Calu3 (cell line): ENCODE results near the gene TMIGD1. TPM values are rescaled to one million over a fixed set of nuclear protein-coding genes. Genes with fewer than 3 reads are reported as not detected.

ENCODE experiments used
- BruUV-seq: library from RNA; stranded (reverse); fragments of 400-500 nt; replicated peaks from 2 replicates; lab custom pipeline; 2021; lab: Mats Ljungman, UMichigan
- CTCF ChIA-PET: fragments of 300-600 bp; sonication (Branson Sonifier 250); formaldehyde crosslinking; loops from one replicate; lab custom pipeline; 2022; ENCODE audit warnings: antibody characterized with exemption; lab: Charles Lee
- DNase-seq: peaks from one replicate; pipeline ENCODE4 v3.0.0; 2022
- H3K27ac Mint-ChIP-seq: one replicate; pipeline ENCODE4 v1.8.0; 2022; ENCODE audit warnings: mixed read lengths; ENCODE audit not compliant: unreplicated experiment
- H3K27me3 Mint-ChIP-seq: one replicate; pipeline ENCODE4 v1.8.0; 2022; ENCODE audit warnings: mixed read lengths; ENCODE audit not compliant: unreplicated experiment
- H3K36me3 Mint-ChIP-seq: one replicate; pipeline ENCODE4 v1.8.0; 2022; ENCODE audit warnings: mild to moderate bottlenecking, moderate library complexity, mixed read lengths; ENCODE audit not compliant: insufficient read depth, unreplicated experiment
- H3K4me1 Mint-ChIP-seq: one replicate; pipeline ENCODE4 v1.8.0; 2022; ENCODE audit warnings: mild to moderate bottlenecking, low read depth, mixed read lengths; ENCODE audit not compliant: unreplicated experiment
- H3K4me3 Mint-ChIP-seq: one replicate; pipeline ENCODE4 v1.8.0; 2022; ENCODE audit warnings: mild to moderate bottlenecking, low read depth, moderate library complexity, mixed read lengths; ENCODE audit not compliant: unreplicated experiment
- H3K9me3 Mint-ChIP-seq: one replicate; pipeline ENCODE4 v1.8.0; 2022; ENCODE audit warnings: low read depth, mixed read lengths; ENCODE audit not compliant: unreplicated experiment
- CTCF ChIP-seq: fragments of 200-600 bp; IDR thresholded peaks from one replicate; pipeline ENCODE4 v1.8.0; 2022; ENCODE audit warnings: antibody characterized with exemption; ENCODE audit not compliant: unreplicated experiment
- intact Hi-C: fragments of 100-400 bp; cut with micrococcal nuclease; formaldehyde crosslinking; loops from one replicate; pipeline ENCODE4 v1.10.0; 2022; ENCODE audit not compliant: unreplicated experiment
- total RNA-seq: library from RNA; stranded (reverse); gene quantifications from 2 replicates; pipeline ENCODE4 v1.2.3, GENCODE V29; 2022

TMIGD1 gene
- total RNA-seq, 1 experiment from 2014 or later, result not detected

DNA sequence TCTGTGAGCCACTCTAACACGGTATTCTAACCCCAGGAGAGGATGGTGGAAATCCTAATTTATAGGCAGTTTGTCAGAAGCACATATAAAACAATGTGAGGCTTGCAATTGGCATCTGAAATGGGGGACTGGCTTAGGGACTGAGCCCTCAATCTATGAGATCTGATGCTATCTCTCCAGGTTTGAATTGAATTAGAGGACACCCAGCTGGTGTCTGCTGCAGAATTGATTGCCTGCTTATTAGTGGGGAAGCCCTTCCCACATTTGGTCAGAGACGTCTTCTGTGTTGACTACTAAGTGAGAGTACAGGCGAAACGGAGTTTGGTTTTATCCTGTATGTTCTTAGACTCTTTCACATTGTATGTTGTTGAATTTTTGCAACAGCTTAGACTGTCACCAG is 13.6 kb upstream of the TMIGD1 start:
- no peaks in the 10 kb centered on the region for H3K27me3 Mint-ChIP-seq
- intact Hi-C loops, result loop anchor here (10.0 kb wide), 1 partner anchor 87 kb away; no protein-coding TSS in a partner anchor
- no peaks in the 10 kb centered on the region for H3K36me3 Mint-ChIP-seq
- no peak for TF ChIP-seq CTCF
- DNase-seq, result no peak
- CTCF ChIA-PET, result no interaction called here
- peaks cover 17% of the 10 kb centered on the region for H3K4me1 Mint-ChIP-seq
- BruUV-seq, result no TSS peak
- H3K9me3 Mint-ChIP-seq, result no peaks in the 10 kb centered on the region
- H3K4me3 Mint-ChIP-seq, result no peak overlapping the region
- no peak overlapping the region for H3K27ac Mint-ChIP-seq

DNA sequence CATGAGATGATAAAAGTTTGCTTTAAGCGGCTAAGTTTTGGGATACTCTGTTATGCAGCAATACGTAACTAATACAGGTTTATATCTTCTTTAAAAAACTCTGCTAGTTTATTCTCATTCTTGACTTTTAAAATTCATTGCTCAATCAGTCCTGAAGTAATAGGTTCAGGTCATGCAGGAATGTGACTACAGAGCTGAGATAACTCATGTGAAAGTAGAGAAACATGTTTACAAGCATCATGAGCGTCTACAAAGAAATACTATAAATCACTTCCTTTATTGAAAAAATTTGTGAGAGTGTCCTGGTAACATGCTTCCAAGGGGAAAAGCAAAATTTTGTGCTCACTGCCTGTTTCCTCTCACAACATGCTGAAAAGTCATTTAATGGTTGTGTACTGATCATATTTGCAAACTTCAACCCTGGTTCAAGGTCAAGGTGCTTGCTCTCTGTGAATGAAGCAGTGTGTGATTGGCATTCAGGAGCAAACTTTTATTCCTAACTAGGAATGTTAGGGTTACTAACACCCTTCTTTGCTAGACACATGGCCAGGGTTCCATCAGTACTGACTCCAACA is 12.5 kb upstream of the TMIGD1 start:
- no TSS peak for BruUV-seq

DNA sequence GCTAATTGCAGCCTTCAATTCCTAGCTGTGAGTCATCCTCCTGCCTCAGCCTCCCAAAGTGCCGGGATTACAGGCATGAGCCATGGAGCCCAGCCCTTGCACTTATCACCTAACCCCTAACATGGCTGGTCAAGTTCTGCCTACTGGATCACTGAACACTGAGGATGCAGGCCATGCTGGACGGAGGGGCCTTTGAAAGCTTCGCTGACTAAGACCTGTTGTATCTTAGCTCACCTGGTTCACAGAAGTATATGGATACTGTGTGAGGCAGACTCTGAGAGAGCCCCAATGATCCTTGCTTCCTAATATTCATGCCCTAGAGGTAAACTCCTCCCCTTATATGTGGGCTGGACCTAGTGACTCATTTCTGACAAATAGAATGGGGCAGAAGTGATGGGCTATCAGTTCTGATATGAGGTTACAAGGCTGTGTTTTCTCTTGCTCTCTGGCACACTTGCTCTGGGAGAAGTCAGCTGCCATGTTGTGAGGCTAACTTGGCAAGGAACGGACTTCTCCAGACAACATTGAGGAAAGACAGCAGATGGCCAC is 11.7 kb upstream of the TMIGD1 start:
- no TSS peak for BruUV-seq
- H3K27me3 Mint-ChIP-seq, result no peaks in the 10 kb centered on the region
- no peaks in the 10 kb centered on the region for H3K9me3 Mint-ChIP-seq
- DNase-seq, result peak; percentile 7
- H3K27ac Mint-ChIP-seq, result peak overlapping the region; percentile 80
- H3K36me3 Mint-ChIP-seq, result no peaks in the 10 kb centered on the region
- peaks cover 25% of the 10 kb centered on the region for H3K4me1 Mint-ChIP-seq
- no peak for TF ChIP-seq CTCF
- intact Hi-C loops, result loop anchor here (2.0 to 10.0 kb wide), 2 partner anchors 35 to 89 kb away; no protein-coding TSS in a partner anchor
- CTCF ChIA-PET, result interaction anchor here (0.7 to 1.9 kb wide), 4 partner anchors 9 to 61 kb away, joined by 3 to 7 read pairs (median 4); no protein-coding TSS in a partner anchor
- no peak overlapping the region for H3K4me3 Mint-ChIP-seq

More for the DNA sequence above, 12.5 kb upstream of the TMIGD1 start:
- intact Hi-C loops, result loop anchor here (10.0 kb wide), 1 partner anchor 88 kb away; no protein-coding TSS in a partner anchor
- Mint-ChIP-seq H3K4me1 (peaks cover 25% of the 10 kb centered on the region), H3K27ac (no peak overlapping the region), H3K36me3 (no peaks in the 10 kb centered on the region), H3K4me3 (no peak overlapping the region), H3K9me3 (no peaks in the 10 kb centered on the region), H3K27me3 (no peaks in the 10 kb centered on the region)
- TF ChIP-seq CTCF, result no peak
- DNase-seq, result no peak
- CTCF ChIA-PET, result interaction anchor here (0.7 kb wide), 1 partner anchor 10 kb away, joined by 3 read pairs; no protein-coding TSS in a partner anchor

DNA sequence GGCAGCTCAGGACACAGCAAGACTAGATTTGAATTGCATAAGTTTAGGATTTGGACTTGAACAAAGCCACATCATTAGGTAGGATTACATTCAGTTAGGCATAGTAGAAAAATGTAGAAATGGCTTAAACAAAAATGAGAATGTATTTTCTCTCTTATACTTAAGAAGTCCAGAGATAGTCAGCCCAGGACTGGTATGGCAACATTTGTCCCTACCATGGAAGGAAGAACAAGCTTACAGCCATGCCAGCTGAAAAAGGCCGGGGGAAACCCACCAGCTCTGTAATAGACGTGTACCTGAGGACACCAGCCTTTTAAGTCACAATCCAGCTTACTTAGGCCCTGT is 11.2 kb upstream of the TMIGD1 start:
- DNase-seq, result peak; percentile 13
- no peaks in the 10 kb centered on the region for H3K36me3 Mint-ChIP-seq
- H3K9me3 Mint-ChIP-seq, result no peaks in the 10 kb centered on the region
- H3K27me3 Mint-ChIP-seq, result no peaks in the 10 kb centered on the region
- H3K4me3 Mint-ChIP-seq, result peak overlapping the region; percentile 49
- intact Hi-C loops, result loop anchor here (2.0 to 10.0 kb wide), 2 partner anchors 36 to 90 kb away; no protein-coding TSS in a partner anchor
- peak overlapping the region; percentile 80 for H3K27ac Mint-ChIP-seq
- CTCF ChIA-PET, result interaction anchor here (0.5 to 1.9 kb wide), 6 partner anchors 8 to 479 kb away, joined by 3 to 7 read pairs (median 4); partner anchors contain the start of gene CRLF3
- no TSS peak for BruUV-seq
- TF ChIP-seq CTCF, result no peak
- H3K4me1 Mint-ChIP-seq, result peaks cover 31% of the 10 kb centered on the region
